ENCODE measurements around the gene MRC2. TPM values are rescaled to one million over a fixed set of nuclear protein-coding genes. Genes with fewer than 3 reads are reported as not detected.

The MRC2 gene
- total RNA-seq, 1 donor from 2014 or later, result 127 TPM

- ATAC-seq (no peak), DNase-seq (no peak)
- no peaks in the 10 kb centered on the region for H3K9me3 ChIP-seq
- no peaks in the 10 kb centered on the region for H3K27me3 ChIP-seq
- H3K27ac ChIP-seq, result no peak overlapping the region
- no peak overlapping the region for H3K4me3 ChIP-seq
- intact Hi-C loops (cut with DNase I), result no loop called here
- peaks cover 28% of the 10 kb centered on the region for H3K4me1 ChIP-seq
- no peaks in the 10 kb centered on the region for H3K36me3 ChIP-seq
- no peak for TF ChIP-seq CTCF (IDR thresholded peaks at IDR 0.05)
Observed at GRCh38 chr17:62631086-62631935, 3.8 kb downstream of the MRC2 start.

- no peak for TF ChIP-seq CTCF (IDR thresholded peaks at IDR 0.05)
- no peak overlapping the region for H3K4me3 ChIP-seq
- DNase-seq (no peak), ATAC-seq (no peak)
- H3K9me3 ChIP-seq, result no peaks in the 10 kb centered on the region
- no peaks in the 10 kb centered on the region for H3K36me3 ChIP-seq
- H3K4me1 ChIP-seq, result peaks cover 21% of the 10 kb centered on the region
- intact Hi-C loops (cut with DNase I), result no loop called here
- H3K27ac ChIP-seq, result peak overlapping the region; percentile 6
- no peaks in the 10 kb centered on the region for H3K27me3 ChIP-seq
Observed at GRCh38 chr17:62631936-62632924, 4.8 kb downstream of the MRC2 start.

- no peaks in the 10 kb centered on the region for H3K36me3 ChIP-seq
- intact Hi-C loops (cut with DNase I), result no loop called here
- DNase-seq (peak; percentile 44), ATAC-seq (no peak)
- TF ChIP-seq CTCF (IDR thresholded peaks at IDR 0.05), result no peak
- peaks cover 7% of the 10 kb centered on the region for H3K4me1 ChIP-seq
- no peak overlapping the region for H3K4me3 ChIP-seq
- no peaks in the 10 kb centered on the region for H3K9me3 ChIP-seq
- no peak overlapping the region for H3K27ac ChIP-seq
- no peaks in the 10 kb centered on the region for H3K27me3 ChIP-seq
Observed at GRCh38 chr17:62637809-62638208, 10.3 kb downstream of the MRC2 start.

- Histone ChIP-seq H3K36me3 (no peaks in the 10 kb centered on the region), H3K4me3 (no peak overlapping the region), H3K27ac (no peak overlapping the region), H3K9me3 (no peaks in the 10 kb centered on the region), H3K27me3 (no peaks in the 10 kb centered on the region), H3K4me1 (no peaks in the 10 kb centered on the region)
- ATAC-seq (no peak), DNase-seq (peak; percentile 15)
- TF ChIP-seq CTCF (IDR thresholded peaks at IDR 0.05), result no peak
- intact Hi-C loops (cut with DNase I), result no loop called here
Observed at GRCh38 chr17:62641153-62641552, 13.7 kb downstream of the MRC2 start.

GRCh38 chr17:62641951-62642350, 14.5 kb downstream of the MRC2 start:
- no peak for DNase-seq
- intact Hi-C loops (cut with DNase I), result no loop called here
- no peak overlapping the region for H3K4me3 ChIP-seq
- H3K27ac ChIP-seq, result no peak overlapping the region
- no peak for ATAC-seq
- H3K27me3 ChIP-seq, result no peaks in the 10 kb centered on the region
- no peaks in the 10 kb centered on the region for H3K36me3 ChIP-seq
- no peaks in the 10 kb centered on the region for H3K9me3 ChIP-seq
- H3K4me1 ChIP-seq, result no peaks in the 10 kb centered on the region
- no peak for TF ChIP-seq CTCF (IDR thresholded peaks at IDR 0.05)

All from upper lobe of right lung (tissue), 1 donor.